Measurements from ENCODE around the gene LAMTOR1. TPM values are rescaled to one million over a fixed set of nuclear protein-coding genes. Genes with fewer than 3 reads are reported as not detected.

LAMTOR1 gene
- total RNA-seq, 1 experiment from 2014 or later: 96.3 TPM

DNA sequence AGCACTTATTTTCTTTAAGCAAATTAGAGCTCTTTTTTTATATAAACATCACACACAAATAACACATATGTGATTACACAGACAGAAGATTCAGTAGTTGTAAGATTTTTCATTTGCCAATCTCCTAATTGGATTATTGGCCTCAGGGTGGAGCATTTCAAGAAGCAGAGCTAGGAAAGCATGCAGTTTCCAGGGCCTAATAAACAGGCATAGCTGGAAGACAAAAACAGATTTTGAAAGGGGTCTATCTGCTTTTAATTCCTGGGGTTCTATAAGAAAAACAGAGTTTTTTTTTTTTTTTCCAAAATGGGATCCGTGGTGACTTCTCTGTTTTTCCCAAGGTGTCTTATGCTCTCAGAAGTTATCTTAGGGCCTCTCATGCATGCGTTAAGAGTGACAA, 24.8 kb upstream of the LAMTOR1 start:
- Mint-ChIP-seq H3K4me3 (no peak overlapping the region), H3K4me1 (no peaks in the 10 kb centered on the region), H3K9me3 (peaks cover 30 to 54% of the 10 kb centered on the region in 2 experiments), H3K27me3 (ENCODE audit: low read depth) (peaks cover 40% of the 10 kb centered on the region), H3K36me3 (ENCODE audit: insufficient read depth in 1 of 3, low read depth in 3 of 3) (peaks cover 8 to 17% (median 8%) of the 10 kb centered on the region in 3 experiments; a peak in 6 of 7 replicates), H3K27ac (no peak overlapping the region)
- TF ChIP-seq, protein P1, sequence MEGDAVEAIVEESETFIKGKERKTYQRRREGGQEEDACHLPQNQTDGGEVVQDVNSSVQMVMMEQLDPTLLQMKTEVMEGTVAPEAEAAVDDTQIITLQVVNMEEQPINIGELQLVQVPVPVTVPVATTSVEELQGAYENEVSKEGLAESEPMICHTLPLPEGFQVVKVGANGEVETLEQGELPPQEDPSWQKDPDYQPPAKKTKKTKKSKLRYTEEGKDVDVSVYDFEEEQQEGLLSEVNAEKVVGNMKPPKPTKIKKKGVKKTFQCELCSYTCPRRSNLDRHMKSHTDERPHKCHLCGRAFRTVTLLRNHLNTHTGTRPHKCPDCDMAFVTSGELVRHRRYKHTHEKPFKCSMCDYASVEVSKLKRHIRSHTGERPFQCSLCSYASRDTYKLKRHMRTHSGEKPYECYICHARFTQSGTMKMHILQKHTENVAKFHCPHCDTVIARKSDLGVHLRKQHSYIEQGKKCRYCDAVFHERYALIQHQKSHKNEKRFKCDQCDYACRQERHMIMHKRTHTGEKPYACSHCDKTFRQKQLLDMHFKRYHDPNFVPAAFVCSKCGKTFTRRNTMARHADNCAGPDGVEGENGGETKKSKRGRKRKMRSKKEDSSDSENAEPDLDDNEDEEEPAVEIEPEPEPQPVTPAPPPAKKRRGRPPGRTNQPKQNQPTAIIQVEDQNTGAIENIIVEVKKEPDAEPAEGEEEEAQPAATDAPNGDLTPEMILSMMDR (conservative IDR thresholded peaks at IDR 0.05): no peak
- no peak overlapping the region for H2BK12ac ChIP-seq (ENCODE audit: insufficient read length, low read depth, low read length)
- H3K27ac ChIP-seq (ENCODE audit: insufficient read length, low read depth, low read length): no peak overlapping the region
- no peak overlapping the region for H2AFZ ChIP-seq (ENCODE audit: low read length)
- H3K9me3 ChIP-seq (ENCODE audit: control insufficient read depth, low read depth, low read length): peaks cover 10% of the 10 kb centered on the region
- no peaks in the 10 kb centered on the region for H3K27me3 ChIP-seq (ENCODE audit: insufficient read depth, low read length)
- no peak overlapping the region for H3T11ph ChIP-seq (ENCODE audit: low read length)
- no peak overlapping the region for H3K4me2 ChIP-seq (ENCODE audit: insufficient read depth, insufficient read length, low read length)
- H4K8ac ChIP-seq (replicated peaks; ENCODE audit: insufficient read length, low read depth, low read length): no peak overlapping the region
- H4K20me1 ChIP-seq (ENCODE audit: control insufficient read depth, insufficient read depth, insufficient read length): no peaks in the 10 kb centered on the region
- H3K56ac ChIP-seq (ENCODE audit: insufficient read length, low read depth, low read length): no peak overlapping the region
- no peak overlapping the region for H2BK20ac ChIP-seq (ENCODE audit: low read depth, low read length, poor library complexity, severe bottlenecking)
- H2AK5ac ChIP-seq (ENCODE audit: insufficient read length, low read length): no peak overlapping the region
- H4K91ac ChIP-seq (ENCODE audit: insufficient read length, low read depth, low read length): no peak overlapping the region
- no peak overlapping the region for H2BK5ac ChIP-seq (ENCODE audit: insufficient read length, low read length)
- H4K5ac ChIP-seq (ENCODE audit: insufficient read length, low read depth, low read length): no peak overlapping the region
- WGBS (ENCODE audit: extremely low coverage, insufficient read length, low lambda C conversion rate): no CpG with 5 or more reads among the region's 2 CpGs
- no peaks in the 10 kb centered on the region for H3K4me1 ChIP-seq (ENCODE audit: insufficient read depth, low read length)
- no peak overlapping the region for H3K9ac ChIP-seq (ENCODE audit: extremely low read depth, insufficient read length, low read length)
- no peak overlapping the region for H3K4ac ChIP-seq (ENCODE audit: low read depth, low read length)
- DNase-seq: no peak
- no peaks in the 10 kb centered on the region for H3K79me2 ChIP-seq (ENCODE audit: insufficient read depth, low read length)
- no peak overlapping the region for H3K23ac ChIP-seq (ENCODE audit: insufficient read length, low read depth, low read length)
- H2BK120ac ChIP-seq (ENCODE audit: low read depth, low read length, poor library complexity, severe bottlenecking): no peak overlapping the region
- H3K14ac ChIP-seq (ENCODE audit: insufficient read depth, low read length): no peak overlapping the region
- no peaks in the 10 kb centered on the region for H3K23me2 ChIP-seq (ENCODE audit: insufficient read length, low read depth, low read length, poor library complexity, severe bottlenecking)
- H2BK15ac ChIP-seq (ENCODE audit: low read depth, low read length): no peak overlapping the region
- no peaks in the 10 kb centered on the region for H3K79me1 ChIP-seq (ENCODE audit: insufficient read depth, low read depth, low read length, poor library complexity, severe bottlenecking)
- no peak overlapping the region for H3K18ac ChIP-seq (ENCODE audit: insufficient read length, low read depth, low read length)

All from H9 (cell line).